IMR-90 (cell line): ENCODE data around the gene SETDB1. TPM values are rescaled to one million over a fixed set of nuclear protein-coding genes. Genes with fewer than 3 reads are reported as not detected.

Experiments used
- ATAC-seq: fragments of 200-7000 bp; cut with Tn5 transposase; 2 replicates; pipeline ENCODE4 v1.9.1; 2020; ENCODE audit warnings: low read depth, mild to moderate bottlenecking, moderate library complexity
- BruUV-seq: library from RNA; stranded (reverse); fragments of 400-500 nt; replicated peaks from 2 replicates; lab custom pipeline; 2021; lab: Mats Ljungman, UMichigan
- CTCF ChIA-PET: fragments of 300-600 bp; formaldehyde crosslinking; extraction: SDS; loops from one replicate; lab custom pipeline; 2021; ENCODE audit warnings: antibody characterized with exemption; lab: Yijun Ruan, JAX
- POLR2A ChIA-PET: fragments of 300-600 bp; sonication (Branson Sonifier 250); formaldehyde crosslinking; loops from one replicate; lab custom pipeline; 2022; ENCODE audit warnings: antibody characterized with exemption; ENCODE audit not compliant: unreplicated experiment; lab: Charles Lee
- DNase-seq: peaks from one replicate; pipeline ENCODE4 v3.0.0; 2013
- H2AFZ ChIP-seq: replicated peaks from 2 replicates; pipeline ENCODE3; 2013; ENCODE audit warnings: low read length, mild to moderate bottlenecking; ENCODE audit not compliant: poor library complexity
- H2AK5ac ChIP-seq: 2 replicates; pipeline ENCODE4 v1.6.1; 2013; ENCODE audit warnings: low read depth, low read length, inconsistent platforms
- H2AK9ac ChIP-seq: replicated peaks from 2 replicates; pipeline ENCODE3; 2013; ENCODE audit warnings: mild to moderate bottlenecking, low read depth, low read length, moderate library complexity; ENCODE audit not compliant: poor library complexity
- H2BK120ac ChIP-seq: 2 replicates; pipeline ENCODE4 v1.6.1; 2013; ENCODE audit warnings: low read depth, low read length, inconsistent platforms
- H2BK15ac ChIP-seq: 3 replicates; pipeline ENCODE4 v1.6.1; 2013; ENCODE audit warnings: low read depth, low read length, inconsistent platforms
- H2BK20ac ChIP-seq: 2 replicates; pipeline ENCODE4 v1.6.1; 2013; ENCODE audit warnings: low read depth, mild to moderate bottlenecking, inconsistent platforms, low read length, moderate library complexity
- H2BK5ac ChIP-seq: 2 replicates; pipeline ENCODE4 v1.6.1; 2013; ENCODE audit warnings: mild to moderate bottlenecking, low read depth, low read length, inconsistent platforms; ENCODE audit not compliant: poor library complexity, severe bottlenecking
- H3K14ac ChIP-seq: replicated peaks from 2 replicates; pipeline ENCODE4 v1.6.1; 2013; ENCODE audit warnings: low read depth, low read length, inconsistent platforms
- H3K18ac ChIP-seq: 2 replicates; pipeline ENCODE4 v1.6.1; 2013; ENCODE audit warnings: low read depth, low read length, control low read depth
- H3K23ac ChIP-seq: 2 replicates; pipeline ENCODE4 v1.6.1; 2013; ENCODE audit warnings: low read depth, low read length, inconsistent platforms
- H3K27ac ChIP-seq: 2 replicates; pipeline ENCODE4 v1.5.1; 2013; ENCODE audit warnings: mild to moderate bottlenecking, control low read depth, low read length; ENCODE audit not compliant: insufficient read depth
- H3K27me3 ChIP-seq: 2 replicates; pipeline ENCODE4 v1.6.1; 2013; ENCODE audit warnings: low read length; ENCODE audit not compliant: control insufficient read depth, insufficient read depth
- H3K36me3 ChIP-seq: 2 replicates; pipeline ENCODE4 v1.6.1; 2013; ENCODE audit warnings: low read length, mixed read lengths; ENCODE audit not compliant: control insufficient read depth, insufficient read depth
- H3K4ac ChIP-seq: 2 replicates; pipeline ENCODE4 v1.6.1; 2013; ENCODE audit warnings: low read depth, low read length, inconsistent platforms
- H3K4me1 ChIP-seq: 2 replicates; pipeline ENCODE4 v1.6.1; 2013; ENCODE audit warnings: low read length, mixed read lengths; ENCODE audit not compliant: control insufficient read depth, insufficient read depth
- H3K4me2 ChIP-seq: 2 replicates; pipeline ENCODE4 v1.6.1; 2013; ENCODE audit warnings: low read depth, mild to moderate bottlenecking, control low read depth, low read length, moderate library complexity
- H3K4me3 ChIP-seq: 2 replicates; pipeline ENCODE4 v1.5.1; 2013; ENCODE audit warnings: low read depth, mild to moderate bottlenecking, control low read depth, low read length, moderate library complexity; ENCODE audit not compliant: insufficient read depth
- H3K56ac ChIP-seq: 2 replicates; pipeline ENCODE4 v1.6.1; 2013; ENCODE audit warnings: low read length, inconsistent platforms; ENCODE audit not compliant: insufficient read depth; ENCODE audit errors: extremely low read depth
- H3K79me1 ChIP-seq, 2 experiments: 2 replicates each; pipeline ENCODE4 v1.6.1; 2013; ENCODE audit warnings: low read length in 2 of 2, inconsistent platforms in 1 of 2, low read depth in 1 of 2
- H3K9ac ChIP-seq: 2 replicates; pipeline ENCODE4 v1.6.1; 2013; ENCODE audit warnings: low read depth, low read length, control low read depth
- H3K9me1 ChIP-seq: 2 replicates; pipeline ENCODE4 v1.6.1; 2013; ENCODE audit warnings: low read length, inconsistent platforms; ENCODE audit not compliant: insufficient read depth
- H3K9me3 ChIP-seq: 2 replicates; pipeline ENCODE4 v1.6.1; 2013; ENCODE audit warnings: low read length; ENCODE audit not compliant: control insufficient read depth, insufficient read depth
- H4K20me1 ChIP-seq: 2 replicates; pipeline ENCODE4 v1.6.1; 2013; ENCODE audit warnings: low read length, inconsistent platforms; ENCODE audit not compliant: insufficient read depth
- H4K5ac ChIP-seq: 2 replicates; pipeline ENCODE4 v1.6.1; 2013; ENCODE audit warnings: mild to moderate bottlenecking, low read depth, low read length, control low read depth
- H4K8ac ChIP-seq, 2 experiments: 2 replicates each; pipeline ENCODE4 v1.6.1; 2013; ENCODE audit warnings: low read depth in 2 of 2, low read length in 2 of 2, control low read depth in 1 of 2, inconsistent platforms in 1 of 2
- H4K91ac ChIP-seq: 2 replicates; pipeline ENCODE4 v1.6.1; 2013; ENCODE audit warnings: low read depth, low read length, inconsistent platforms; ENCODE audit not compliant: insufficient read depth
- BHLHE40 ChIP-seq: fragments of 150-350 bp; IDR thresholded peaks from 2 replicates; pipeline ENCODE4 v1.6.1; 2016; ENCODE audit warnings: mild to moderate bottlenecking, low read depth, low read length
- CHD1 ChIP-seq: IDR thresholded peaks from 2 replicates; pipeline ENCODE4 v1.6.1; 2012; ENCODE audit warnings: low read depth, low read length, improper control_type of control experiment
- FOS ChIP-seq: fragments of 150-350 bp; IDR thresholded peaks from 2 replicates; pipeline ENCODE4 v1.6.1; 2016; ENCODE audit warnings: low read depth, low read length
- MAFK ChIP-seq: IDR thresholded peaks from 2 replicates; pipeline ENCODE4 v1.6.1; 2012; ENCODE audit warnings: low read depth, low read length, improper control_type of control experiment
- MAZ ChIP-seq: IDR thresholded peaks from 2 replicates; pipeline ENCODE4 v1.6.1; 2012; ENCODE audit warnings: low read depth, mild to moderate bottlenecking, low read length, improper control_type of control experiment, moderate library complexity, borderline replicate concordance
- NFE2L2 ChIP-seq: fragments of 150-350 bp; IDR thresholded peaks from 2 replicates; pipeline ENCODE4 v1.6.1; 2016; ENCODE audit warnings: low read depth, mild to moderate bottlenecking, low read length
- POLR2A ChIP-seq: IDR thresholded peaks from 2 replicates; pipeline ENCODE4 v1.6.1; 2012; ENCODE audit warnings: mild to moderate bottlenecking, low read depth, low read length
- RAD21 ChIP-seq: IDR thresholded peaks from 2 replicates; pipeline ENCODE4 v1.6.1; 2012; ENCODE audit warnings: low read length, improper control_type of control experiment
- RCOR1 ChIP-seq: IDR thresholded peaks from 2 replicates; pipeline ENCODE4 v1.6.1; 2012; ENCODE audit warnings: mild to moderate bottlenecking, low read length, improper control_type of control experiment; ENCODE audit not compliant: insufficient replicate concordance
- RFX5 ChIP-seq: IDR thresholded peaks from 2 replicates; pipeline ENCODE4 v1.8.0; 2012; ENCODE audit warnings: low read depth, mild to moderate bottlenecking, low read length, moderate library complexity
- SMC3 ChIP-seq: fragments of 150-350 bp; IDR thresholded peaks from 2 replicates; pipeline ENCODE4 v1.6.1; 2016; ENCODE audit warnings: low read depth, mild to moderate bottlenecking, antibody characterized with exemption, low read length, moderate library complexity
- USF2 ChIP-seq: fragments of 150-350 bp; IDR thresholded peaks from 2 replicates; pipeline ENCODE4 v1.6.1; 2017; ENCODE audit warnings: mild to moderate bottlenecking, antibody characterized with exemption, low read length, low read depth
- WGBS, 2 experiments: methylation state at CpG; one replicate each; pipeline versions ENCODE4 v1.1.5 to v1.1.7; 2013; ENCODE audit warnings: missing lambda C conversion rate in 2 of 2; ENCODE audit not compliant: insufficient read length in 1 of 2; ENCODE audit errors: extremely low coverage in 2 of 2; 5-methylcytosine and 5-hydroxymethylcytosine counted together
- dilution Hi-C: fragments of 300-500 bp; cut with HindIII; formaldehyde crosslinking; loops from one replicate; pipeline ENCODE4 v1.14.3; 2018; ENCODE audit warnings: low sequenced_read_pairs; ENCODE audit not compliant: unreplicated experiment
- in situ Hi-C: fragments of 300-500 bp; cut with MboI; formaldehyde crosslinking; loops from 3 replicates; pipeline ENCODE4 v1.14.3; 2019; ENCODE audit warnings: low sequenced_read_pairs, inconsistent platforms, mixed read lengths
- intact Hi-C: fragments of 100-400 bp; cut with micrococcal nuclease; formaldehyde crosslinking; loops from 2 replicates; pipeline ENCODE4 v1.10.0; 2022
- polyA plus RNA-seq, 3 experiments: library from polyadenylated mRNA; depleted of rRNA; stranded (reverse); fragments of >200 nt; gene quantifications; 2 replicates each; pipeline ENCODE4 v1.2.3, GENCODE V29; 2012; ENCODE audit warnings: low replicate concordance in 1 of 3
- total RNA-seq: library from RNA; depleted of rRNA; stranded (reverse); fragments of >200 nt; gene quantifications from 2 replicates; pipeline ENCODE4 v1.2.3, GENCODE V29; 2012
- TF ChIP-seq, protein P1 (sequence below): conservative IDR thresholded peaks from 2 replicates; pipeline ENCODE4 v1.5.1; 2012; ENCODE audit warnings: mild to moderate bottlenecking, low read depth, low read length, improper control_type of control experiment
- TF ChIP-seq, protein P2 (sequence below): fragments of 150-350 bp; IDR thresholded peaks from 2 replicates; pipeline ENCODE4 v1.6.1; 2016; ENCODE audit warnings: low read depth, mild to moderate bottlenecking, low read length, moderate library complexity, borderline replicate concordance

SETDB1 gene
- total and polyA plus RNA-seq, 2 of the 4 experiments (the other 2 are of a cell fraction): 18.7 to 22.9 TPM

- no peaks in the 10 kb centered on the region for H4K20me1 ChIP-seq
- H3K36me3 ChIP-seq: peaks cover 9% of the 10 kb centered on the region; the same call in 1 of the 2 replicates
- peak overlapping the region; percentile 87 for H3K14ac ChIP-seq
- TF ChIP-seq FOS (no peak), MAZ (no peak), SMC3 (no peak), BHLHE40 (no peak), RFX5 (no peak), USF2 (no peak), MAFK (no peak), NFE2L2 (no peak), POLR2A (no peak), RAD21 (no peak), CHD1 (no peak), RCOR1 (no peak)
- TF ChIP-seq, protein P1, sequence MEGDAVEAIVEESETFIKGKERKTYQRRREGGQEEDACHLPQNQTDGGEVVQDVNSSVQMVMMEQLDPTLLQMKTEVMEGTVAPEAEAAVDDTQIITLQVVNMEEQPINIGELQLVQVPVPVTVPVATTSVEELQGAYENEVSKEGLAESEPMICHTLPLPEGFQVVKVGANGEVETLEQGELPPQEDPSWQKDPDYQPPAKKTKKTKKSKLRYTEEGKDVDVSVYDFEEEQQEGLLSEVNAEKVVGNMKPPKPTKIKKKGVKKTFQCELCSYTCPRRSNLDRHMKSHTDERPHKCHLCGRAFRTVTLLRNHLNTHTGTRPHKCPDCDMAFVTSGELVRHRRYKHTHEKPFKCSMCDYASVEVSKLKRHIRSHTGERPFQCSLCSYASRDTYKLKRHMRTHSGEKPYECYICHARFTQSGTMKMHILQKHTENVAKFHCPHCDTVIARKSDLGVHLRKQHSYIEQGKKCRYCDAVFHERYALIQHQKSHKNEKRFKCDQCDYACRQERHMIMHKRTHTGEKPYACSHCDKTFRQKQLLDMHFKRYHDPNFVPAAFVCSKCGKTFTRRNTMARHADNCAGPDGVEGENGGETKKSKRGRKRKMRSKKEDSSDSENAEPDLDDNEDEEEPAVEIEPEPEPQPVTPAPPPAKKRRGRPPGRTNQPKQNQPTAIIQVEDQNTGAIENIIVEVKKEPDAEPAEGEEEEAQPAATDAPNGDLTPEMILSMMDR: no peak
- TF ChIP-seq, protein P2, sequence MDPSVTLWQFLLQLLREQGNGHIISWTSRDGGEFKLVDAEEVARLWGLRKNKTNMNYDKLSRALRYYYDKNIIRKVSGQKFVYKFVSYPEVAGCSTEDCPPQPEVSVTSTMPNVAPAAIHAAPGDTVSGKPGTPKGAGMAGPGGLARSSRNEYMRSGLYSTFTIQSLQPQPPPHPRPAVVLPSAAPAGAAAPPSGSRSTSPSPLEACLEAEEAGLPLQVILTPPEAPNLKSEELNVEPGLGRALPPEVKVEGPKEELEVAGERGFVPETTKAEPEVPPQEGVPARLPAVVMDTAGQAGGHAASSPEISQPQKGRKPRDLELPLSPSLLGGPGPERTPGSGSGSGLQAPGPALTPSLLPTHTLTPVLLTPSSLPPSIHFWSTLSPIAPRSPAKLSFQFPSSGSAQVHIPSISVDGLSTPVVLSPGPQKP: no peak
- H3K4me1 ChIP-seq: peaks cover 8% of the 10 kb centered on the region
- peaks cover 11% of the 10 kb centered on the region for H3K9me1 ChIP-seq
- peak overlapping the region; percentile 79 for H3K4me2 ChIP-seq
- ATAC-seq (no peak), DNase-seq (no peak)
- peak overlapping the region; percentile 93 for H2AFZ ChIP-seq
- H2AK9ac ChIP-seq: peak overlapping the region; percentile 82
- peak overlapping the region; percentile 37; the same call in 1 of the 2 replicates for H2AK5ac ChIP-seq
- peak overlapping the region; percentile 75 for H2BK5ac ChIP-seq
- no peaks in the 10 kb centered on the region for H3K9me3 ChIP-seq
- peak overlapping the region; percentile 62 for H3K18ac ChIP-seq
- dilution Hi-C loops: no loop called here
- peak overlapping the region; percentile 80 for H3K27ac ChIP-seq
- no CpG with 5 or more reads among the region's 4 CpGs for WGBS, 2 experiments
- peak overlapping the region; percentile 88 for H3K9ac ChIP-seq
- BruUV-seq: no TSS peak
- peak overlapping the region; percentile 47 for H3K4me3 ChIP-seq
- H3K79me1 ChIP-seq: peaks cover 11 to 40% of the 10 kb centered on the region in 2 experiments
- in situ Hi-C loops: no loop called here
- H2BK15ac ChIP-seq: no peak overlapping the region; the same call in 1 of the 3 replicates
- H3K27me3 ChIP-seq: no peaks in the 10 kb centered on the region
- peak overlapping the region; percentile 76 for H4K91ac ChIP-seq
- H3K23ac ChIP-seq: peak overlapping the region; percentile 83; the same call in 1 of the 2 replicates
- intact Hi-C loops: loop anchor here (5.0 to 10.0 kb wide), 2 partner anchors 56 to 441 kb away; partner anchors contain the start of gene MLLT11
- peak overlapping the region; percentile 57 to 81 for H4K8ac ChIP-seq
- peak overlapping the region; percentile 82; the same call in 1 of the 2 replicates for H2BK120ac ChIP-seq
- H4K5ac ChIP-seq: peak overlapping the region; percentile 70; the same call in 1 of the 2 replicates
- peak overlapping the region; percentile 82 for H3K4ac ChIP-seq
- no peak overlapping the region for H2BK20ac ChIP-seq
- H3K56ac ChIP-seq: no peak overlapping the region
- ChIA-PET CTCF (interaction anchor here (0.5 to 2.3 kb wide), 7 partner anchors 9 to 628 kb away, joined by 3 to 24 read pairs (median 6); partner anchors contain the start of gene ANXA9), POLR2A (interaction anchor here (1.0 kb wide), 1 partner anchor 42 kb away, joined by 4 read pairs; the partner anchor contains the start of gene C1orf56)
Observed at GRCh38 chr1:151005729-151006319, 79.7 kb downstream of the SETDB1 start.
